ENCODE data around the gene ENAH. TPM values are rescaled to one million over a fixed set of nuclear protein-coding genes. Genes with fewer than 3 reads are reported as not detected.

ENAH gene
- total RNA-seq, 1 experiment from 2014 or later: 285 TPM

- peaks cover 14% of the 10 kb centered on the region for H3K27me3 Mint-ChIP-seq (ENCODE audit: low read depth)
- no peak overlapping the region for H3K4me3 Mint-ChIP-seq
- H2BK12ac ChIP-seq (ENCODE audit: insufficient read length, low read depth, low read length): no peak overlapping the region
These were observed 181.8 kb downstream of the ENAH start for GRCh38 chr1:225471109-225471452.

More at GRCh38 chr1:225471109-225471452, 181.8 kb downstream of the ENAH start:
- no peak overlapping the region for H2BK5ac ChIP-seq (ENCODE audit: insufficient read length, low read length)
- no peaks in the 10 kb centered on the region for H3K4me1 ChIP-seq (ENCODE audit: insufficient read depth, low read length)
- H3K9me3 ChIP-seq (ENCODE audit: control insufficient read depth, low read depth, low read length): no peaks in the 10 kb centered on the region
- no peaks in the 10 kb centered on the region for H4K20me1 ChIP-seq (ENCODE audit: control insufficient read depth, insufficient read depth, insufficient read length)
- no peak overlapping the region for H4K8ac ChIP-seq (replicated peaks; ENCODE audit: insufficient read length, low read depth, low read length)
- H3K79me1 ChIP-seq (ENCODE audit: insufficient read depth, low read depth, low read length, poor library complexity, severe bottlenecking): no peaks in the 10 kb centered on the region
- H3K27ac ChIP-seq (ENCODE audit: insufficient read length, low read depth, low read length): no peak overlapping the region
- H3K9ac ChIP-seq (ENCODE audit: extremely low read depth, insufficient read length, low read length): no peak overlapping the region
- no peak for DNase-seq
- H2AK5ac ChIP-seq (ENCODE audit: insufficient read length, low read length): no peak overlapping the region
- no peak overlapping the region for H3K14ac ChIP-seq (ENCODE audit: insufficient read depth, low read length)
- no peak overlapping the region for H4K5ac ChIP-seq (ENCODE audit: insufficient read length, low read depth, low read length)
- H3K27me3 ChIP-seq (ENCODE audit: insufficient read depth, low read length): no peaks in the 10 kb centered on the region
- H2BK20ac ChIP-seq (ENCODE audit: low read depth, low read length, poor library complexity, severe bottlenecking): no peak overlapping the region
- no peak overlapping the region for H3K56ac ChIP-seq (ENCODE audit: insufficient read length, low read depth, low read length)
- H3K36me3 Mint-ChIP-seq (ENCODE audit: insufficient read depth in 1 of 3, low read depth in 3 of 3): no peaks in the 10 kb centered on the region
- no peak overlapping the region for H3K4ac ChIP-seq (ENCODE audit: low read depth, low read length)
- H3K4me2 ChIP-seq (ENCODE audit: insufficient read depth, insufficient read length, low read length): no peak overlapping the region
- peak overlapping the region in 1 of 3 experiments; percentile 17; a peak in 1 of 7 replicates for H3K27ac Mint-ChIP-seq
- H3K4me1 Mint-ChIP-seq: peaks cover 11 to 14% of the 10 kb centered on the region in 2 experiments
- no peak overlapping the region for H2BK120ac ChIP-seq (ENCODE audit: low read depth, low read length, poor library complexity, severe bottlenecking)
- H2AFZ ChIP-seq (ENCODE audit: low read length): no peak overlapping the region
- no peak overlapping the region for H3K18ac ChIP-seq (ENCODE audit: insufficient read length, low read depth, low read length)
- no peaks in the 10 kb centered on the region for H3K79me2 ChIP-seq (ENCODE audit: insufficient read depth, low read length)
- no CpG with 5 or more reads among the region's 8 CpGs for WGBS (ENCODE audit: extremely low coverage, insufficient read length, low lambda C conversion rate)
- no peak for TF ChIP-seq CTCF (conservative IDR thresholded peaks at IDR 0.05)
- no peak overlapping the region for H4K91ac ChIP-seq (ENCODE audit: insufficient read length, low read depth, low read length)
- H3T11ph ChIP-seq (ENCODE audit: low read length): no peak overlapping the region
- H2BK15ac ChIP-seq (ENCODE audit: low read depth, low read length): no peak overlapping the region
- H3K9me3 Mint-ChIP-seq: no peaks in the 10 kb centered on the region; a peak in 1 of 5 replicates
- H3K23me2 ChIP-seq (ENCODE audit: insufficient read length, low read depth, low read length, poor library complexity, severe bottlenecking): no peaks in the 10 kb centered on the region
- no peak overlapping the region for H3K23ac ChIP-seq (ENCODE audit: insufficient read length, low read depth, low read length)
